ENCODE results near the gene HHIPL2.

DNA sequence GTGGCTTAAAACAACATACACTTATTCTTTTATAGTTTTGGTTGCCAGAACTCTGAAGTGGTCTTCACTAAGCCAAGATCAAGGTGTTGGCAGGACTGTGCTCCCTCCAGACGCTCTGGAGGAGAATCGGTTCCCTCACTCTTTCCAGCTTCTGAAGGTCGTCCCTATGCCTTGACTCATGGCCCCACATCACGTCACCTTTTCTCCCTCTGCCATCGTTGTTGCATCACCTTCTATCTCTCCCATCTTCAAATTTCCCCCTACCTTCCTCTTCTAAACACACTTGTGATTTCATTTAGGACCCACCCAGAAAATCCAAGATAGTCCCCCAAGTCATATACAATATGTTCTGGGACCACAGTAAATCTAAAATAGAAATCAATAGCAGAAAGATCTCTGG lies 12.4 kb downstream of the HHIPL2 start:
- TF ChIP-seq, protein P1, sequence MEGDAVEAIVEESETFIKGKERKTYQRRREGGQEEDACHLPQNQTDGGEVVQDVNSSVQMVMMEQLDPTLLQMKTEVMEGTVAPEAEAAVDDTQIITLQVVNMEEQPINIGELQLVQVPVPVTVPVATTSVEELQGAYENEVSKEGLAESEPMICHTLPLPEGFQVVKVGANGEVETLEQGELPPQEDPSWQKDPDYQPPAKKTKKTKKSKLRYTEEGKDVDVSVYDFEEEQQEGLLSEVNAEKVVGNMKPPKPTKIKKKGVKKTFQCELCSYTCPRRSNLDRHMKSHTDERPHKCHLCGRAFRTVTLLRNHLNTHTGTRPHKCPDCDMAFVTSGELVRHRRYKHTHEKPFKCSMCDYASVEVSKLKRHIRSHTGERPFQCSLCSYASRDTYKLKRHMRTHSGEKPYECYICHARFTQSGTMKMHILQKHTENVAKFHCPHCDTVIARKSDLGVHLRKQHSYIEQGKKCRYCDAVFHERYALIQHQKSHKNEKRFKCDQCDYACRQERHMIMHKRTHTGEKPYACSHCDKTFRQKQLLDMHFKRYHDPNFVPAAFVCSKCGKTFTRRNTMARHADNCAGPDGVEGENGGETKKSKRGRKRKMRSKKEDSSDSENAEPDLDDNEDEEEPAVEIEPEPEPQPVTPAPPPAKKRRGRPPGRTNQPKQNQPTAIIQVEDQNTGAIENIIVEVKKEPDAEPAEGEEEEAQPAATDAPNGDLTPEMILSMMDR (conservative IDR thresholded peaks at IDR 0.05): no peak
- no peak for TF ChIP-seq EZH2 (IDR thresholded peaks at IDR 0.05; ENCODE audit: low read depth)

Data from PC-9 (cell line).